ENCODE results near the gene SSC4D. TPM values are rescaled to one million over a fixed set of nuclear protein-coding genes. Genes with fewer than 3 reads are reported as not detected.

Gene SSC4D
- total and polyA plus RNA-seq, 9 of the 15 experiments (the other 6 are each of a cell fraction or from before 2014, with no cell fraction given) = 0.06 to 1.1 (median 0.85) TPM; not detected in 1

- TF ChIP-seq PRDM10 (IDR thresholded peaks at IDR 0.05; ENCODE audit: partially characterized antibody) = no peak
- TF ChIP-seq ZNF780A (CRISPR knock-in tag; IDR thresholded peaks at IDR 0.05) = no peak
- no peak for TF ChIP-seq ZNF444 (CRISPR knock-in tag; IDR thresholded peaks at IDR 0.05)
- TF ChIP-seq SFPQ (IDR thresholded peaks at IDR 0.05; ENCODE audit: low read depth, low read length) = no peak
- TF ChIP-seq ZNF263 (CRISPR knock-in tag; IDR thresholded peaks at IDR 0.05; ENCODE audit: borderline replicate concordance) = peak; percentile 52; the same call in 1 of the 2 replicates
- peak; percentile 98 for TF ChIP-seq POLR2B (IDR thresholded peaks at IDR 0.05; ENCODE audit: low read depth, partially characterized antibody)
- TF ChIP-seq NFXL1 (CRISPR knock-in tag; IDR thresholded peaks at IDR 0.05) = no peak
- TF ChIP-seq FOXA3 (CRISPR knock-in tag; conservative IDR thresholded peaks at IDR 0.05 in 1 of 2, IDR thresholded peaks at IDR 0.05 in 1 of 2) = no peak
- 0 out of 2 replicates have a peak, but pooled peaks have one; percentile 12 for TF ChIP-seq ZNF165 (CRISPR knock-in tag; IDR thresholded peaks at IDR 0.05; ENCODE audit: borderline replicate concordance)
- TF ChIP-seq HDGF (IDR thresholded peaks at IDR 0.05) = no peak
- TF ChIP-seq ZNF395 (CRISPR knock-in tag; IDR thresholded peaks at IDR 0.05) = peak; percentile 74
- TF ChIP-seq ZNF239 (CRISPR knock-in tag; IDR thresholded peaks at IDR 0.05) = peak; percentile 11; the same call in 1 of the 2 replicates
- peak; percentile 43 for TF ChIP-seq PCBP2 (IDR thresholded peaks at IDR 0.05; ENCODE audit: low read depth, low read length, poor library complexity, severe bottlenecking)
- peak; percentile 54; the same call in 1 of the 2 replicates for TF ChIP-seq NBN (IDR thresholded peaks at IDR 0.05; ENCODE audit: low read depth)
- no peak for TF ChIP-seq ZNF561 (CRISPR knock-in tag; conservative IDR thresholded peaks at IDR 0.05)
- TF ChIP-seq CHCHD3 (CRISPR knock-in tag; IDR thresholded peaks at IDR 0.05) = no peak; the same call in 1 of the 2 replicates
- no peak for TF ChIP-seq MCM3 (IDR thresholded peaks at IDR 0.05)
- TF ChIP-seq XRCC4 (IDR thresholded peaks at IDR 0.05; ENCODE audit: extremely low read depth, insufficient read depth, insufficient read length) = no peak
- peak; percentile 71 for TF ChIP-seq HNRNPL (IDR thresholded peaks at IDR 0.05; ENCODE audit: low read depth, low read length)
- peak; percentile 91 for TF ChIP-seq ERF (CRISPR knock-in tag; IDR thresholded peaks at IDR 0.05)
Observed at GRCh38 chr7:76358481-76359110, 50.9 kb downstream of the SSC4D start, which contains the start of gene YWHAG (continued).

Data from K562 (cell line).